Type B pancreatic cell (in vitro differentiated cells): ENCODE data around the gene PRR5L. TPM values are rescaled to one million over a fixed set of nuclear protein-coding genes. Genes with fewer than 3 reads are reported as not detected.

Source experiments
- DNase-seq: peaks from one replicate; pipeline ENCODE4 v3.0.0; 2021; ENCODE audit warnings: mixed read lengths; ENCODE audit not compliant: unreplicated experiment; ENCODE audit errors: extremely low spot score
- H3K27ac Mint-ChIP-seq: 2 replicates; pipeline ENCODE4 v1.8.0; 2021; ENCODE audit warnings: mild to moderate bottlenecking, mixed read lengths
- H3K27me3 Mint-ChIP-seq: 2 replicates; pipeline ENCODE4 v1.8.0; 2021; ENCODE audit warnings: mixed read lengths
- H3K36me3 Mint-ChIP-seq: 2 replicates; pipeline ENCODE4 v1.8.0; 2021; ENCODE audit warnings: mixed read lengths
- H3K4me1 Mint-ChIP-seq: one replicate; pipeline ENCODE4 v1.8.0; 2021; ENCODE audit warnings: mixed read lengths; ENCODE audit not compliant: unreplicated experiment
- H3K4me3 Mint-ChIP-seq: 2 replicates; pipeline ENCODE4 v1.8.0; 2021; ENCODE audit warnings: mild to moderate bottlenecking, mixed read lengths
- H3K9me3 Mint-ChIP-seq: 2 replicates; pipeline ENCODE4 v1.8.0; 2021; ENCODE audit warnings: mixed read lengths
- CTCF ChIP-seq: fragments of 200-600 bp; sonication (generic); conservative IDR thresholded peaks from 2 replicates; pipeline ENCODE4 v1.5.0; 2021; ENCODE audit warnings: antibody characterized with exemption, mild to moderate bottlenecking
- total RNA-seq: library from RNA; stranded (reverse); gene quantifications from 2 replicates; pipeline ENCODE4 v1.2.1, GENCODE V29; 2021; ENCODE audit warnings: low replicate concordance

PRR5L gene
- total RNA-seq, 1 donor from 2014 or later = 11.0 TPM

DNA sequence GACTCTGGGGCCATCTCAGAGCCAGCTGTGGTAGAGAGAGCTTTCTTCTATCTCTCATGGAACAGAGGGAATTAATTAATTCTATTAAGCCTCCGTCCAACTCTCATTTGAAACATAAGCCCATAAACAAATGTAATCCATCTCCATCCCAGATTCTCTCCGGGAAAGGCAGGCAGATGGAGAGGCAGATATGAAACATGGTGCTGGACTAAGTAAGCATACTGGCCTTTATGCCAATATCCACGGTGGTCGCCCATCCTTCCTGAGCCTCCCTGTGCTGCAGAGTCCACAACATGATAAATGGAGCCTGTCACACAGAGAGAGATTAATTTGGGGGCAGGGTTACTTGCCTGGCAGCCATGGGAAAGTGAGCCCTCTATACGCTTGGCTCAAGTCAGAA is 44.8 kb downstream of the PRR5L start:
- Mint-ChIP-seq H3K36me3 (no peaks in the 10 kb centered on the region), H3K9me3 (peaks cover 5% of the 10 kb centered on the region), H3K4me3 (no peak overlapping the region), H3K27ac (no peak overlapping the region), H3K4me1 (peaks cover 26% of the 10 kb centered on the region), H3K27me3 (peaks cover 7% of the 10 kb centered on the region)
- TF ChIP-seq CTCF = no peak
- no peak for DNase-seq

GRCh38 chr11:36341915-36342314 is 45.8 kb downstream of the PRR5L start:
- TF ChIP-seq CTCF = no peak
- no peak for DNase-seq
- H3K27ac Mint-ChIP-seq = no peak overlapping the region

DNA sequence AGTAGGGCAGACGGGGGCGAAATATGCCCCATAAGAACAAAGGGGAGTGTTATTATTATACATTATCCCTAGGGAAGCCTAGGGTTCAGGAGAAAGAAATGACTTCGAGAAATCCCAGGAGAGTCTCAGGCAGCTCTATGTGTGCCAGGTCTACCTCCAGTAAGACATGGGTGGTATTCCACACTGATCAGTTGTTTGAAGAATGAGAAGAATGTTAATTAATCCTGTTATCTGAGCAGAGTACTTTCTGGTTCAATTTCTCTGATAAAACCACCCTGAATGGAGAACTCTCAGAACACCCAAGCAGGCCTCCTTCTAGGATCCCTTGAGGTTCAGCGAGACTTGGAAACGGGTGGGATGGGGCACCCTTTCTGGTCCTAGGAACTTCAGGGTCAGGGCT is 46.2 kb downstream of the PRR5L start:
- Mint-ChIP-seq H3K27ac (no peak overlapping the region), H3K4me1 (peaks cover 26% of the 10 kb centered on the region), H3K9me3 (peaks cover 5% of the 10 kb centered on the region), H3K36me3 (no peaks in the 10 kb centered on the region), H3K4me3 (no peak overlapping the region), H3K27me3 (peaks cover 7% of the 10 kb centered on the region)
- TF ChIP-seq CTCF = no peak
- DNase-seq = no peak

More at GRCh38 chr11:36341915-36342314, 45.8 kb downstream of the PRR5L start:
- Mint-ChIP-seq H3K36me3 (no peaks in the 10 kb centered on the region), H3K4me3 (no peak overlapping the region), H3K9me3 (peaks cover 5% of the 10 kb centered on the region), H3K4me1 (peaks cover 26% of the 10 kb centered on the region), H3K27me3 (peaks cover 7% of the 10 kb centered on the region)

DNA sequence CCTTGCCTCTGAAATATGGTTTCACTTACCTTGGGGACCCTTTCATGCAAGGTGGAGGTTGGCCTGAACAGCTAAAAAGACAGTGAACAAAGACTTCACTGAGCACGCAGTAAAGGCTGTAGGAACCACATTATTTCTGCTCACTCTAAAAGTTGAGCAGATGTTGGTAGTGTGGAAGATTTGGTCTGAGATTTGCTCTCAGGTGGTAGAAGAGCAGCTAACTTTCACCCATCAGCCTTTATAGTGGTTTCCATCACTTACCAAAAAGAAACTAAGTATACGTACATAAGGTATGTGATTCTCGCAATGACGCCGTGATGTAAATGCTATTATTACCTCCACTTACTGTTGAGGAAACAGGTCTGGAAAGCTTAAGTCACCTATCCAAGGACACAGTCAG is 47.3 kb downstream of the PRR5L start:
- peaks cover 26% of the 10 kb centered on the region for H3K4me1 Mint-ChIP-seq
- H3K36me3 Mint-ChIP-seq = no peaks in the 10 kb centered on the region
- peaks cover 5% of the 10 kb centered on the region for H3K9me3 Mint-ChIP-seq
- no peak for TF ChIP-seq CTCF
- DNase-seq = no peak
- H3K4me3 Mint-ChIP-seq = no peak overlapping the region
- peaks cover 7% of the 10 kb centered on the region for H3K27me3 Mint-ChIP-seq
- no peak overlapping the region for H3K27ac Mint-ChIP-seq

DNA sequence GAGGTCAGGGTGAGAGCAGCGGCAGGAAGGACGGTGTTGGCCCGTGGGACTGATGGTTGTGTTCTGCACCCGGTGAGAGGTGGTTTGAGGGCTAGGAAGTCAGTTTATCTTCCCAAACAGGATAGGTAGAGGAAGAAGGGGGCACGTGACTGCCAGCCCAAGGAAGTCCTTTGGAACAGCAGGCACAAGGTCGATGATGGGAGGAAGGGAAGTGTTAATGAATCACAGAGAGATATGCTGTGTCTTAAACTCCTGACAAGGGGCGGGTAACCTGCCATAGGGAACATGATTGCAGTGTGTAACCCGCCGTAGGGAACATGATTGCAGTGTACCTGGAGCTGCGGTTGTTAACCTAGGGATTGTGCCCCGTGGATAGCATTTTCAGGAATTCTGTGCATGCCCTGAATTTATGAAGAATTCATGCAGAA is 49.0 kb downstream of the PRR5L start:
- H3K27me3 Mint-ChIP-seq = peaks cover 7% of the 10 kb centered on the region
- peaks cover 5% of the 10 kb centered on the region for H3K9me3 Mint-ChIP-seq
- DNase-seq = no peak
- H3K4me1 Mint-ChIP-seq = peaks cover 27% of the 10 kb centered on the region
- no peaks in the 10 kb centered on the region for H3K36me3 Mint-ChIP-seq
- H3K4me3 Mint-ChIP-seq = no peak overlapping the region
- no peak overlapping the region for H3K27ac Mint-ChIP-seq
- no peak for TF ChIP-seq CTCF
